Measurements from ENCODE around the gene SEC31B.

Gene SEC31B

GRCh38 chr10:100528921-100529474 lies 9.3 kb upstream of the SEC31B start:
- DNase-seq = no peak

- DNase-seq = no peak
Observed at GRCh38 chr10:100528123-100528886, 8.6 kb upstream of the SEC31B start.

GRCh38 chr10:100524638-100525037 lies 5.0 kb upstream of the SEC31B start:
- DNase-seq = no peak

GRCh38 chr10:100524206-100524605 lies 4.5 kb upstream of the SEC31B start:
- no peak for DNase-seq

GRCh38 chr10:100522945-100523344 lies 3.3 kb upstream of the SEC31B start:
- no peak for DNase-seq

DNA sequence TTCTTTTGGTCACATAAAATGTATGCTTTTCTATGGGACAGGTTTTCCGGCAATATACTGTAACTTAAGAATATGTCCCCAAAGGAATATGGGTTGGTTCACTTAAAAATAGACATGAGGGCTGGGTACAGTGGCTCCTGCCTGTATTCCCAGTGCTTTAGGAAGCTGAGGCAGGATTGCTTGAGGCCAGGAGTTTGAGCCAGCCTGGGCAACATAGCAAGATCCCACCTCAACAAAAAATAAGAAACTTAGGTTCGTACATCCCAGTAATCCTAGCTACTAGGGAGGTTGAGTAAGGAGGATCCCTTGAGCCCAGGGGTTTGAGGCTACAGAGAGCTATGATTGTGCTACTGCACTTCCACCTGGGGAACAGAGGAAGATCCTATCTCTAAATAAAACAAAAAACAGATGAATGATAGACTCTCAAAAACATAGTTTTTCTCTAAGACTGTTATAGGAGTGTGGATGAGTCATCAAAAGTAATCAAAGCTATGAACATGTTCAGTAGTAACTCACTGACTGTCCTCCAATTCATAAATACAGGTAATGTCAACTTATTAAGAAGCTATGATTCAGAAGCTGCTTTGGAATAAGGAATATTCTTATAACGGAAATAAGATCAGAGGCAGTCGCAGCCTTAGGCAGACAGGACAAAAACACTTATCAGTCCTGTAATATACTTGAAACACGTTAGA lies 2.6 kb upstream of the SEC31B start:
- no peak for DNase-seq

DNA sequence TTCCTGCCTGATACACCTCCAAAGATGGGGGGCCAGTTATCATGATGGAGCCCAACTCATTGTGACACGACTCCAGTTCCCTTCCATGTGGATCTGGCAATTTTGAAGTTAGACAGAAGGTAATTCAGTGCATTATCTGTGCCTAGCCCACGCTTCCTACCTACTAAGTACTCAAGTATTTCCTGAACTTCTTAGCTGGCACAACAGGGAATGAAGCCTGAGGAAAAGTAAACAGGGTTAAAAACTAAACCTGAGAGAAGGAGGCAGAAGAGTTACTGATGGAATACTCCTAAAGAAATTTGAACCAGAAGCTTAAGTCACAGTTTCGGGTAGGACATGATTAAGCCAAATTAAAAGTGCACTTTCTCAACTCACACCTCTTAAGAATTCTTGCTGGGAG lies 1.1 kb upstream of the SEC31B start:
- DNase-seq = no peak

- no peak for DNase-seq
Observed at GRCh38 chr10:100518761-100519241, 860 bp downstream of the SEC31B start.

DNA sequence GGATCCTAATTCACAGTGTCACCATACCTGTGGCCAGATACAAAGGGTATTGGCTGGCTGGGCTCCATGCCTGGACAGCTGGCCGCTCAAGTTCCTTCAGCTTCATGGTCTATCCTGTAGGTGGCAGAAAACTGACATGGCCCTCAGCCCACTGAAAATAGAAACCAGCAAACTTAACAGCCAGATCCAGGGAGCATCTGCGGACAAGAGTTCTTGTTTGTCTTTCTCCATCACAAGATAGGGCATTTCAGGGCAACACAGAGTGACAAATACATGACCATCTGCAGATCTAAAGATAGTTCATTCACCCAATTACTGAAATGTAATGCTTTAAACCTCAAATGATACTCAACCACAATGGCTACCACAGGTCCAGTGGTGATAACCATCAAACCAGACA lies 2.8 kb downstream of the SEC31B start:
- no peak for DNase-seq

- no peak for DNase-seq
Observed at GRCh38 chr10:100515612-100516011, 4.0 kb downstream of the SEC31B start.

GRCh38 chr10:100510533-100511308 lies 8.9 kb downstream of the SEC31B start:
- no peak for DNase-seq

GRCh38 chr10:100509241-100509840 lies 10.3 kb downstream of the SEC31B start:
- no peak for DNase-seq

GRCh38 chr10:100508691-100509150 lies 10.9 kb downstream of the SEC31B start:
- no peak for DNase-seq

GRCh38 chr10:100508266-100508665 lies 11.4 kb downstream of the SEC31B start:
- no peak for DNase-seq

GRCh38 chr10:100507357-100507732 lies 12.3 kb downstream of the SEC31B start:
- DNase-seq = no peak

DNA sequence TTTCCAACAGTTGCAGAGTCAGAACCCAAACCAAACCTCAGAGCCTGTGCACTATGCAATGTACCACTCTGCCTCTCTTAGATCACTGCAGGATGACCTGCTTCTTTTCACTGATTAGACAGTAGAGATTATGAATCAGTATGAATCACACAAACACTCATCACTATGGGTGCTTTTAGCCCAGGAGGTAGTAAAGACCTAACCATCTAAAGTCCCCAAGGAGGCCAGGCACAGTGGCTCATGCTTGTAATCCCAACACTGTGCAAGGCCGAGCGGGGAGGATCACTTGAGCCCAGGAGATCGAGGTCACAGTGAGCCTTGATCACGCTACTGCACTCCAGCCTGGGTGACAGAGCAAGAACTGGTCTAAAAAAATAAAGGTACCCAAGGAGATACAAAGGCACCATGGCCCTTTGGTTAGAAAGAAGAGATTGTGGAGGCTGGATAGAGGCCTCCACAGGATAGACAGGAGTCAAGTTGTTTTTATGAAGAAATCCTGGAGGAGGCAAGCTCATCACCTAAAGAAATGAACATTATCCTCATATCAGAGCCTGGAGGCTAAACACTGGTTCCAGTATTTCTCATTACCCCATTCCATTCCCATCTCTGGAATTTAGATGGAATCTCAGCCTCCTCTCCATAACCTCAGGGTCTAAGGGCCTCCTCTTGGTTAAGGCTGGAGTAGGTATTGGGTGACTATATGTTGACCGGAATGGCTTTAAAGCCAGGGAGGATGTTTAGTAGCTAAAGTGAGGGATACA lies 12.9 kb downstream of the SEC31B start:
- no peak for DNase-seq

DNA sequence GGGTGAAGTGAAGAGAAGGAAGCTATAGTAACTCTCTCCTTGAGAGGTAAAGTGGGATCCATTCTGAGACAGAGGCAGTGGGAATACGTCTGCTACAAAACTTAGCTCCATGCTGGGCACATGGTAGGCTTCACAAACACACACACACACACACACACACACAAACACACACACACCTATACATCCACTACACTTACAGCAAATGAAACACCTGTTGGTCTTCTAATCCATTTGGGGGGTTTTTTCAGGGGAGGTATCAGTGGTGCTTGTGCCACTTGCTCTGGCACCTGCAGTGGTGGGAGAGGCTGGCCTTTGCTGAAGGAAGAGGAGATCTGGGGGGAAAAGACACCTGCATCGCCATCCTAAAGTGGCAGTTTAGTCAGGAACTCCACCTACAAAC lies 14.5 kb downstream of the SEC31B start:
- no peak for DNase-seq

DNA sequence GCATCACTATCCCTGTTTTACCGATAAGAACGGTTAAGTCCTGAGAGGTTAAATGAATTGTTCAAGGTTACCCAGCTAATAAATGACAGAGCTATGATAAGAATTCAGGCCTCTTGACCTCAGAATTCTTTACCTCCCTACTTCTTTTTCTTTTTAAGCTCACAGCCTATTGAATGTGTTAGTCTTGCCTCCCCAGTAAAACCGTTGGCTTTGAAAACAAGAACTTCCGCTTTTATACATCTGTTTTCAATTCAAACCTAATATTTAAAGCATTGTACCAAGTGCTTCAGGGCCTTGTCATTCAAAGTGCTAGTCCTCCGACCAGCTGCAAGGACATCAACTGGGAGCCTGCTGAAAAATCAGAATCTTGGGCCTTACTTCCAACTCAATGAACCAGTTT lies 15.6 kb downstream of the SEC31B start:
- DNase-seq = no peak

DNA sequence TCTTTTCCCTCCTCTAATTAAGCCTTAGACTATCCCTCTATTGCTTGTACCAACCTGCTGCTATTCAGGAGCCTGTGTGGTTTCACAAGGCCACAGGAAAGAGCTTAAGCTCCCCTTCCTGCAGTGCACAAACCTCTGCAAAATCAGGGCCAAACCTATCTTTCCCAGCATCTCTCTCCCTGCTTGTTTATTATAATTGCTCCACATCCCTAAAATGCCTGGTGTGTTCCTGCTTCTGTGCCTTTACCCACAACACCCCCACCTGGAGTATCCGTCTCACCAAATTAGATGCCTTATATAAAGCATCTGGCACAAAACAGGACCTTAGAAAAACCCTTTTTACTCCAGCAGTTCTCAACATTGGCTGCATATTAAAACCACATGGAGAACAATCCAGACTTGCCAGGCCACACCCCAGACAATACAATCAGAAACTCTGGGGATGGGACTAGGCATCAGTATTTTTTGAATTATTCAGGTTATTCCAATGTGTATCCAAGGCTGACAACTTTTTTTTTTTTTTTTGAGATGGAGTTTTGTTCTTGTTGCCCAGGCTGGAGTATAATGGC lies 16.7 kb downstream of the SEC31B start:
- no peak for DNase-seq

DNA sequence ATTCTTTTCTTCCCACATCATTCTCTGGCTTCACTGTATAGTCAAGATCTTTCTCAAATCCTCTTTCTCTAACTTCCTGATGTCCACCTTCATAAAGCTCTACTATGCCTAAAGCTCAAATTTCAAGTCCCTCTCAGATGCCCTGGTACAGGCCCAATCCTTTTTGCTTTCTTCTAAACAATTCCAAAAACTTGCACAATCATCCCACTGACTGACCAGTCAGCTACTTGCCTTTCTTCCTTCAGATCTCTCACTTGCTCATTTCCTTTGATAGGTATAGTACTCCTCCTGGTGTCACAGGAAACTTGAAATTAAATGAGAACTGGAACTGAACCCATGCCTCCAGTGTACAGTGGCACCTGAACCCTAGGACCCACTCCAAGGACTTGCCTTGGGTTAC lies 18.2 kb downstream of the SEC31B start:
- DNase-seq = no peak

- DNase-seq = no peak
Observed at GRCh38 chr10:100498059-100498458, 21.6 kb downstream of the SEC31B start.

DNA sequence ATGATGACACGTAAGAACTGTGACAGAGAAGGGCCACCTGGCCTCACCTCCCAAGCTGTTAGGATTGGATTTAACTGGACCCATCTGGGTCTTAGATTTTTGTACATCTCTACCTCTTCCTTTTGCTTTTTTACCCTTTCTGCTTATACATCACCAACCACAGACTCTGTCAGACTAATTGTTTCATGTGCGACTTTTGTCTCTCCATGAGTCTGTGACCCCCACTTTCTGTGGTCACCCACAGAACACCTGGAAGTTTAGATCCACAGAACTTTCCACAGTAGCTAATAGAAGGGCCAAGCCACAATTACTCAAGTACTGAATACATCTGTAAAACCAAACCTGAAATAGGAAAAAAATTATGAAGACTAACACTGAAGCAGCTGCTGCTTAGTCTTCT lies 23.1 kb downstream of the SEC31B start:
- no peak for DNase-seq

All from GOT3 (cell line).